AG09309 (cell line): ENCODE measurements around the gene TESPA1.

Source experiments
- DNase-seq: peaks from one replicate; pipeline ENCODE4 v3.0.0-alpha.2; 2010; ENCODE audit warnings: low read depth
- H3K4me3 ChIP-seq: 2 replicates; pipeline ENCODE4 v1.5.1; 2011; ENCODE audit warnings: mild to moderate bottlenecking, low read depth, low read length, moderate library complexity; ENCODE audit not compliant: control insufficient read depth
- CTCF ChIP-seq: IDR thresholded peaks from 2 replicates; pipeline ENCODE4 v1.5.1; 2011; ENCODE audit warnings: mild to moderate bottlenecking, low read depth, low read length, inconsistent platforms; ENCODE audit not compliant: insufficient read depth, control insufficient read depth; ENCODE audit errors: missing control alignments

Gene TESPA1

GRCh38 chr12:54983536-54984101, 943 bp downstream of the TESPA1 start:
- no peak for TF ChIP-seq CTCF

GRCh38 chr12:54981796-54982195, 2.8 kb downstream of the TESPA1 start:
- H3K4me3 ChIP-seq, result no peak overlapping the region
- no peak for DNase-seq
- no peak for TF ChIP-seq CTCF

More at GRCh38 chr12:54983536-54984101, 943 bp downstream of the TESPA1 start:
- no peak for DNase-seq
- H3K4me3 ChIP-seq, result no peak overlapping the region

- DNase-seq, result no peak
- TF ChIP-seq CTCF, result no peak
- H3K4me3 ChIP-seq, result no peak overlapping the region
Measured at GRCh38 chr12:54980341-54980740, 4.2 kb downstream of the TESPA1 start.

- no peak for TF ChIP-seq CTCF
- DNase-seq, result no peak
- H3K4me3 ChIP-seq, result no peak overlapping the region
Measured at GRCh38 chr12:54977857-54978256, 6.7 kb downstream of the TESPA1 start.

- no peak for TF ChIP-seq CTCF
- H3K4me3 ChIP-seq, result no peak overlapping the region
- peak; percentile 21 for DNase-seq
Measured at GRCh38 chr12:54977155-54977554, 7.4 kb downstream of the TESPA1 start.

- DNase-seq, result no peak
- TF ChIP-seq CTCF, result no peak
- no peak overlapping the region for H3K4me3 ChIP-seq
Measured at GRCh38 chr12:54975875-54976274, 8.7 kb downstream of the TESPA1 start.

GRCh38 chr12:54975272-54975671, 9.3 kb downstream of the TESPA1 start:
- DNase-seq, result no peak
- H3K4me3 ChIP-seq, result no peak overlapping the region
- TF ChIP-seq CTCF, result no peak
